GM19438 (cell line): Measurements from ENCODE around the gene PHF24.

ENCODE experiments used
- ATAC-seq: cut with Tn5 transposase; IDR thresholded peaks from one replicate; pipeline ENCODE4 v1.9.1; 2021; ENCODE audit warnings: low read depth; ENCODE audit not compliant: unreplicated experiment

The PHF24 gene

DNA sequence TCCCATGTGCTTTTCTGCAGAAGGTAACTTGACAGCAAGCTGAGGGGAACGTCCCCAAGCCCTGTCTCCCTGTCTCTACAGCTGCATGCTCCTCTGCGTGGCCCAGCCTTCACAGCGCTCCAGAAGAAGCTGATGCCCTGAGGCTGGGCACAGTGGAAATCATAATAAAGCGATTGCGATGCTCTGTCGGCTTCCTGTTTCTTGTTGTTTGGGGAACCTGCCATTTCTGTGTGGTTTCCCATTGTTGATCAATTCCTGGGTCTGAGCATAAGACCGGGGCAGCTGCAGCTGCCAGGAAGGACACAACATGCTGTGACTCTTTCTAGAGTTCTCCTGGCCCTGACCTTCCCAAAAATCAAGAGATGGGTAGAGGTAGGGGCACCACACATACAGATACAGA lies 24.3 kb downstream of the PHF24 start:
- no peak for ATAC-seq

DNA sequence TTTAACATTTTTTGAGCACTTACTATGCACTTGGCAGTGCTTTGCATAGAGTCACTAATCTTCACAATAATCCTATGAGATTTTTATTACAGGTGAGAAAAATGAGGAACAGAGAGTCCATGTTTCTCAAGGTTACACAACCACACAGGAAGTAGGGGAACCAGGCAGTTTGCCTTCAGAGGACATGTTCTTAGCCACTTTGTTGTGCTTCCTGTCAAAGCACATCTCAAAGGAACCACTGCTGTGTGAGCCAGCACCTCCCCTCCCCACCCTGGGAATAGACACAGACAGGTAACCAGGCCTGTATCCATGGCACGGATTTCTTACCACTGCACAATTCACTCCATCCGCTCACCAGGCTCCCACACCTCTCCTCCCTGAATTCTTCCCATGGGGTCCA lies 25.1 kb downstream of the PHF24 start:
- peak; percentile 59 for ATAC-seq

DNA sequence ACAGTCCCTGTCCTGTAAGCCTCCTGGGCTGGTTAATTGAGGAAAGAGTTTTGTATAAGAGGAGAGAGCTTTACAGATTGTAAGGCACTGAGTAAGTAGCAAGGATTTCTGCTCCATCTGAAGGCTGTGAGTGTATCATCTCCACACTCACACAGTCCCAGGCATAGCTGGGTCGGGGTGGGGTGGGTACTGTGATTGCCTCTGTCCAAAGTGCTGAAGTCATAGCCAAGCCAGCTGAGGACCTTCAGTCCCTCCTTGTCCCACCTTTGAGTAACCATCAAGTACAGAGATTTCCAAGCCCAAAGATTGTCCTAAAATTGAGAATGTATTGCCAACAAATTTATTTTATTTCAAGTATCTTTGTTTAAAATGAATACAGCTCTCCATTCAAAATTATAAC lies 26.0 kb downstream of the PHF24 start:
- ATAC-seq, result no peak

GRCh38 chr9:34985311-34985899 lies 27.3 kb downstream of the PHF24 start:
- ATAC-seq, result no peak

- no peak for ATAC-seq
Observed at GRCh38 chr9:34986540-34987047, 28.5 kb downstream of the PHF24 start.

DNA sequence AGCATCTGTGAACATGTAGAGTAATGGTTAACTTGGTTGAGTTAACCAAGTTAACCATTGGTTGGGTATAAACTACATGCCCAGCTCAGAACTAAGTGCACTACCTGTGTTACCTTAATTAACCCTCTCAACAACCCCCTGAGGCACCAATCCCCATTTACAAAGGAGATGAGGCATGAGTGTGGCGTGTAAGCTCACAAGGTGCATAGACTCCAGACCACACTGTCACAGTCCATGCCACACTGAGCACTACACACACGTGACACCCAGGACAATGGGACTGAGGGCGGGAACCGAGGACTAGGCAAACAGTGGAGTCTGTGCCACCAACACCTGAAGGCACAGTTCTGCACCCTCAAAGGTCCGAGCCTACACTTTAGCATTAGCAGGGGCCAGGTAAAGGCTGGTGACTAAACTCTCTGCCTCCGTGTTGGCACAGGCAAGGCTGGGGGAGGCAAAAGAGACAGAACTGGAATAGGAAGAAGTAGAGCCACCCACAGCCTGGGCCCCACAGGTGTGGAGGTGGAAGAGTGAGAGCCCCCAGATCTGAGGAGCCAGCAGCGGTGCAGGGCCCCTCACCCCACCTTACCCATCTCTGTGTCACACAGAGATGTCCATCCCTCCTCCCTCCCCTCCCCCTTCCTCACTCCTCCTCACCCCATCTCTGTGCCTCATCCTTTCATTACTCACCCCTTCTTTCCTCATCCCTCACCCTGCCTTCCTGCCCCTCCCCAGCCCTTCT lies 29.2 kb downstream of the PHF24 start:
- no peak for ATAC-seq

DNA sequence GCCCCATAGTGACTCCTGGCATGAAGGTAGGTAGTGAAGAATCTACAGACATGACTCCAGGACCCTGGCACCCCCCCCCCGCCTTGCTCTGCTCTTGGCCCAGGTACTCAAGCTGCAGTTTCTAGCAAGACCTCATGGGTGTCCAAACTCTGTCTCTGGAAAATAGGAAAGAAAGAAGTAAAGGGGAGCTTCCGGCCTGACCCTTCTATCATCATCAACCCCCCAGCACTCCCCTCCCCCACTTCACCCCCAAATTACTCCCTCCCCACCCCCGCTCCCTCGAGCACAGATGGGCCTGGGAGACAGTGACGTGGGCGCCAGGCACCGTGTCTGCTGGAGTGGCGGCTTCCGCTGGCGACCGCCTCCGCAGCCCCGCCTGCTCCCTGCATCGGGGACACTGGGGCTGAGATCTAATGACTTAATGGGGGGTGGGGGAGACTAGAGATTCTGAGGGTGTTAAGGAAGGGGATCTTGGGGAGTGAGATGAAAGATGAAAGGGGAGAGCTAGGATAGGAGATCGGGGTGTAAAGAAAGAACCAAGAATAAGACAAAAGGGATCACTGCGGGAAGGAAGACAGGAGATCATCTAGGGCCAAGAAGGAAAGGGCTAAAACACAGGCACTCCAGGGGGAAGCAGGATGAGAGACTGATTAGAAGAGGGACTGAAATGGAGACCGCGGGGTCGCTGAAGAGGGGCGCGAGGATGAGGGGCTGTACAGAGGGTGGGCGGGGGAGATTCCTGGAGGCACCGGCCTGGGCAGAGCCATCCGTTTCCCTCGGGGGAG lies 30.3 kb downstream of the PHF24 start:
- ATAC-seq, result no peak

GRCh38 chr9:34989003-34989945 lies 31.2 kb downstream of the PHF24 start, which contains the start of gene DNAJB5:
Gene DNAJB5, plus strand, starts transcription at chr9:34989745. Its CDS starts 886 bp downstream, at chr9:34990631.
- ATAC-seq, result peak; percentile 88

GRCh38 chr9:34989946-34990635 lies 32.0 kb downstream of the PHF24 start:
- ATAC-seq, result peak; percentile 0

- no peak for ATAC-seq
Observed at GRCh38 chr9:34990908-34991606, 33.0 kb downstream of the PHF24 start.

DNA sequence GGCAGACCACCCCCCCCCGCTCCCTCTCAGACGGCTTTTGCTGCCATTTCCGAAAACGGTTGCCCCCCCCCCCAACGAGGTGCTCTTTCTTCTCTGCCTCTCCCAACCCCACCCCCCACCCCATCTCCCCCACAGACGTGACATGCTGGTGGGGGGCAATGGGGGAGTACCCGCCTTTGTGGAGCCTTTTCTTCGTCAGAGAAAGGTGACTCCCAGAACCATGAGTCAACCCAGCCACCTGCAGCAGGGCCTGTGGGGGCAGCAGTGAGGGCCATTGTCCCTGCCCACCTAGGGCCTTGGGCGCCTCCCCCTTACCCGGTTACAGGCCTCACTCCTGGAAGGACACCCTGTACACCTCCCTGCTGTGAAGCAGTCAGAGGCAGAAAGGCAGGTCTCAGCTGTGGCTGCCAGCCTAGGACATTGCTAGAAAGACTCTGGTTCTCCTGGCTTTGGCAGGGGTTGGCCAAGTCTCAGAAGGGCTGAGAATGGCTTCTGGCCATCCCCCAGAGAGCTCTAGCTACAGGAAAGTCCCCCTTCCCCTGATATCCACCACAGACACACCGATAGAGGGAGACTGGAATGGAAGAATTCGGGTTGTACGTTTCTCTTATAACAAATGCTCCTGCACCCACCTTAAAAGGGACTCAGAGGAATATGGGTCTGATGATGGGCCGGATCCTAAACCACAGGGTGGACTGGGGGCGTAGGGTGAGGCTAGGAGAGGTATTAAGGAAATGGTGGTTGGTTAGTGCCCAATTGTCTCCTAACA lies 33.7 kb downstream of the PHF24 start:
- ATAC-seq, result no peak

DNA sequence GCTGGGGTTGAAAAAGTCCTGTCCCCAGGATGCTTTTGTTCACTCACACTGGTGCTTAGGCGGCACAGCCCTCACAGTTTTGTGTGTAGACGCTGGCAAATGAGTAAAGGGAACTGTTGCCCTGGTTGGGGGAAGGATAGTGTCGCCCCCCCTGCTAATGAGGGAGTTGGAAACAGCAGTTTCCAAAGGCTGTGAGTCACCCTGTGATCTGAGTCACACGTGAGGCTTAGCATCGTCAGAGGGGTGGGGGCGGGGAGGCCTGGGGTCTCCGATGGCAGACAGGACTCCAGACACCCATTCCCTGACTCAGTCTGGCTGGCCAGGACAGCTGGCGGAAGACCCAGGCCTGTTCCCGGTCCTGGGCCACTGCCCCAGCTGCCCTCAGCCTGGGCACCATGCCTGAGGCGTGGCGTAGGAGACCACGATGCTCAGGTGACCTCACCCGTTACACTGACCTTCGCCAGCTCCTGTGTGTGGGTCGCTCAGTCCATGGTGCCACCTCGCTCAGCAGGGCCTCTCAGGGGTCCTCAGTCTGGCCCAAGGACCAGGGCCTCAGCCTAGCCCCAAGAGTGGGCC lies 34.4 kb downstream of the PHF24 start:
- ATAC-seq, result no peak

GRCh38 chr9:34993502-34994259 lies 35.6 kb downstream of the PHF24 start:
- no peak for ATAC-seq

GRCh38 chr9:34994260-34994899 lies 36.3 kb downstream of the PHF24 start:
- no peak for ATAC-seq

DNA sequence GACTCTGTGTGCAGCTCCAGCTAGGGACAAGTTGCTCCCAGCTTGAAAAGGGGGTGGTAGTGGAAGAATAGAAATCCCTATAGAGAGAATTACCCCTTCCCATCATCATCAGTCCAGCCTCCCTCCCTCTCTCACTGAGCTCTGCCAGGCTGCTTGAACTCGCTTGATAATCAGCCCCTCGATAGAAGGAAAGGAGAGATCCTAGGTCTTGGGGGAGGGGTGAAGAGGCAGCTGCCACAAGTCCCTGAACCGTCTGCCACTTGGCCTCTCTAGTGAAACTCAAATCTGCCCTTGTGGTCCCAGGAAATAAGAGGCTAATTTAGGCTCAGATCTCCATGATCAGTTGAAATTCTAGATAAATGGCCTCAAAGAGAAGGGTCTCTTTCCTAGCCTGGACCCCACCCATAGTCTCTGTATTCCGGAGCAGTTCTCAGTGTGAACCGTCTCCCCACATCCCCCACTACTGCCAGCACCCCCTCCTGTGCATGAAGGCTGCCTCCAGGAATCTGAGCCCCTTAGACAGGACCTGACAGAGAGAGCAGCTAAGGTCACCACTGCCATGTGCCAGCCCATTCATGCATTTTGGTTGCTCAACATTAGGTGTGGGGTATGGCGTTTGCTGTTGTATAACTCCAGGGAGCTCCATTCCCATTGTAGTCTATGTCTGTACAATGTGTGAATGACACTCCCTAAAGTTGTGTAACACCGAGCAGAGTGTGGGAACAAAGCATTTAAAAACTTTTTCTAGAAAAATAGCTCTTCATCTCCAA lies 37.0 kb downstream of the PHF24 start:
- ATAC-seq, result no peak

DNA sequence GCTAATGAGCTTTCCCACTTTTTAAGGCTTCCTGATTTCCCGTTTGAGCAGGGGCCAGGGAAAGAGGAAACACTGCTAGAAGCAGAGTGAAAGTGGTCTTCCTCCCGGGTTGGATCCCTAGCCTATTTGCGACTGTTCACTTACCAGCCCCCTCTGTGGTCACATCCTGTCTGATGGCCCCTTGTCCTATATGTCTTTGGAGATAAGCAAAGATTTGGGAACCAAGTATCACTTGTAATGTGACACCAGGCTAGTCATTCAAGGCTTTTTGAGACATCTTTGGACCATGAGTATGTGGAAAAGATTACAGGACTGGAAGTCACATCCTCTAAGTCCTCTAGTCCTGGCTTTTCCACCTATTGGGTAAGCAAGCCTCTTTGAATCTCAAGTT lies 37.6 kb downstream of the PHF24 start:
- ATAC-seq, result no peak
